Neural cell (in vitro differentiated cells): ENCODE data around the gene PDK2. TPM values are rescaled to one million over a fixed set of nuclear protein-coding genes. Genes with fewer than 3 reads are reported as not detected.

Experiments
- H2AFZ ChIP-seq: fragments of 200-600, 300-800 bp; sonication (generic), shearing (Covaris generic); 2 replicates; pipeline ENCODE4 v1.6.0; 2014; ENCODE audit warnings: low read depth, mild to moderate bottlenecking, antibody characterized with exemption, low read length, moderate library complexity
- H3F3A ChIP-seq: fragments of 200-600 bp; shearing (Covaris generic); 2 replicates; pipeline ENCODE4 v1.6.1; 2016; ENCODE audit warnings: mild to moderate bottlenecking, moderate library complexity, mixed read lengths, antibody characterized with exemption, low read length; ENCODE audit not compliant: insufficient read depth, poor library complexity, severe bottlenecking
- H3K27ac ChIP-seq: fragments of 200-600, 300-800 bp; sonication (generic), shearing (Covaris generic); 2 replicates; pipeline ENCODE4 v1.5.1; 2014; ENCODE audit warnings: mild to moderate bottlenecking, low read length, moderate library complexity
- H3K27me3 ChIP-seq: fragments of 300-800, 200-600 bp; sonication (generic), shearing (Covaris generic); 2 replicates; pipeline ENCODE4 v1.6.0; 2014; ENCODE audit warnings: mild to moderate bottlenecking, low read depth, low read length, moderate library complexity; ENCODE audit not compliant: insufficient read depth
- H3K36me3 ChIP-seq: fragments of 300-800, 200-600 bp; sonication (generic), shearing (Covaris generic); 2 replicates; pipeline ENCODE4 v1.5.1; 2014; ENCODE audit warnings: mild to moderate bottlenecking, antibody characterized with exemption, low read length, moderate library complexity; ENCODE audit not compliant: insufficient read depth
- H3K4me2 ChIP-seq: fragments of 300-800, 200-600 bp; sonication (generic), shearing (Covaris generic); 2 replicates; pipeline ENCODE4 v1.6.0; 2014; ENCODE audit warnings: mild to moderate bottlenecking, low read length
- H3K4me3 ChIP-seq: fragments of 300-800, 200-600 bp; sonication (generic), shearing (Covaris generic); 2 replicates; pipeline ENCODE4 v1.5.1; 2014; ENCODE audit warnings: mild to moderate bottlenecking, low read length, moderate library complexity
- H3K79me2 ChIP-seq: fragments of 200-600 bp; shearing (Covaris generic); replicated peaks from 2 replicates; pipeline ENCODE4 v1.6.0; 2014; ENCODE audit warnings: mild to moderate bottlenecking, low read length, moderate library complexity; ENCODE audit not compliant: insufficient read depth
- H3K9ac ChIP-seq: fragments of 300-800, 200-600 bp; sonication (generic), shearing (Covaris generic); 2 replicates; pipeline ENCODE4 v1.6.1; 2016; ENCODE audit warnings: mild to moderate bottlenecking, low read length, mixed read lengths
- H3K9me2 ChIP-seq: fragments of 200-600 bp; shearing (Covaris generic); 2 replicates; pipeline ENCODE4 v1.6.1; 2016; ENCODE audit warnings: mild to moderate bottlenecking, low read length, mixed read lengths; ENCODE audit not compliant: insufficient read depth
- H3K9me3 ChIP-seq: fragments of 200-600, 300-800 bp; sonication (generic), shearing (Covaris generic); 2 replicates; pipeline ENCODE4 v1.6.1; 2016; ENCODE audit warnings: mild to moderate bottlenecking, mixed run types, low read length, moderate library complexity, mixed read lengths
- H4K20me1 ChIP-seq: fragments of 200-600 bp; shearing (Covaris generic); 2 replicates; pipeline ENCODE4 v1.6.1; 2016; ENCODE audit warnings: mild to moderate bottlenecking, mixed run types; ENCODE audit not compliant: insufficient read depth
- EP300 ChIP-seq: fragments of 450-650 bp; conservative IDR thresholded peaks from 2 replicates; pipeline ENCODE4 v1.6.1; 2014; ENCODE audit warnings: antibody characterized with exemption, mild to moderate bottlenecking, moderate library complexity; ENCODE audit not compliant: poor library complexity, severe bottlenecking
- EZH2 ChIP-seq: fragments of 200-600, 300-800 bp; shearing (Covaris generic), sonication (generic); IDR thresholded peaks from 2 replicates; pipeline ENCODE4 v1.6.1; 2014; ENCODE audit warnings: antibody characterized with exemption, low read length, borderline replicate concordance, mild to moderate bottlenecking; ENCODE audit not compliant: insufficient read depth, poor library complexity, severe bottlenecking
- MXI1 ChIP-seq: fragments of 450-650 bp; conservative IDR thresholded peaks from 2 replicates; pipeline ENCODE4 v1.6.1; 2014; ENCODE audit warnings: antibody characterized with exemption, mild to moderate bottlenecking; ENCODE audit not compliant: poor library complexity, severe bottlenecking
- POLR2AphosphoS5 ChIP-seq: IDR thresholded peaks from 2 replicates; pipeline ENCODE4 v1.6.1; 2012
- RAD21 ChIP-seq: fragments of 450-650 bp; conservative IDR thresholded peaks from 2 replicates; pipeline ENCODE4 v1.6.1; 2014; ENCODE audit warnings: antibody characterized with exemption, mild to moderate bottlenecking, moderate library complexity
- REST ChIP-seq: IDR thresholded peaks from 2 replicates; pipeline ENCODE4 v1.6.1; 2012; ENCODE audit warnings: borderline replicate concordance
- SMC3 ChIP-seq: fragments of 450-650 bp; conservative IDR thresholded peaks from 2 replicates; pipeline ENCODE4 v1.6.1; 2014; ENCODE audit warnings: antibody characterized with exemption, mild to moderate bottlenecking, moderate library complexity; ENCODE audit not compliant: poor library complexity
- TAF1 ChIP-seq: IDR thresholded peaks from 2 replicates; pipeline ENCODE4 v1.6.1; 2012; ENCODE audit warnings: low read depth
- polyA plus RNA-seq: library from polyadenylated mRNA; depleted of rRNA; stranded (reverse); fragments of >200 nt; gene quantifications from 2 replicates; pipeline ENCODE4 v1.2.3, GENCODE V29; 2014
- TF ChIP-seq, protein P1 (sequence below): fragments of 450-650 bp; IDR thresholded peaks from 2 replicates; pipeline ENCODE4 v1.5.1; 2014; ENCODE audit warnings: antibody characterized with exemption, mild to moderate bottlenecking, moderate library complexity; ENCODE audit not compliant: poor library complexity, severe bottlenecking

PDK2 gene
- polyA plus RNA-seq, 1 donor from 2014 or later = 36.2 TPM

DNA sequence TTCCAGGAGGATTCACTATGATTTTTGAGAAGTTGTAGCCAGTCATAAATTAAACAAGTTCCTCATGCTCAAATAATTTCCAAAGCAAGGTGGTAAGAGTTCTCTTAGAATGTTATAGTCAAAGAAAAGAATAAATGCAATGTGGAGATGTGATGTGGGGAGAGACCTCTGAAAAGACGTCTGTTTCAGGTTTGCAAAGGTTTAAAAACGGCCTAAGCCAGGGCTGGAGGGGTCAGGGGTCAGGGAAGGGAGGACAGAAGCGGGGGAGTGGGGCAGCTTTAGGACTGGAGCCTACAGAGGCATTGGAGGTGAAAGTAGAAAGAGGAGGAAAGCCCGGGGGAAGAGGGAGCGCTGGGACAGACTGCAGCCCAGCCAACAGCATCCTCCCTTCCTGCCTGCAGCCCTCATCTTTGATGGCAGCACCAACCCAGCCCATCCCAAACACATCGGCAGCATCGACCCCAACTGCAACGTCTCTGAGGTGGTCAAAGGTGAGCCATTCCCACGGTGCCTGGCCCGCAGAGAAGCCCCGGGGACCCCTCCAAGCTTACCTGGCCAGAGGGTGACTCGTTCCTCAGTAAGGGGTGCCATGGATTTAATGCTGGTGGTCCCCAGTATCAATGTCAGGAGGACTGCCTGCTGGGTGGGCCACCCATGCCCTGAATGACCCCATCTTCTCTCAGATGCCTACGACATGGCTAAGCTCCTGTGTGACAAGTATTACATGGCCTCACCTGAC, 11.4 kb downstream of the PDK2 start:
- Histone ChIP-seq H2AFZ (no peak overlapping the region), H3K36me3 (peaks cover 7% of the 10 kb centered on the region), H3K79me2 (no peaks in the 10 kb centered on the region), H3K9me3 (no peaks in the 10 kb centered on the region), H4K20me1 (no peaks in the 10 kb centered on the region), H3K9ac (no peak overlapping the region), H3K9me2 (no peaks in the 10 kb centered on the region), H3K4me3 (no peak overlapping the region), H3F3A (no peaks in the 10 kb centered on the region), H3K27me3 (no peaks in the 10 kb centered on the region), H3K27ac (no peak overlapping the region), H3K4me2 (no peak overlapping the region)
- TF ChIP-seq EP300 (no peak), SMC3 (no peak), RAD21 (no peak), POLR2AphosphoS5 (peak; percentile 23), MXI1 (no peak)

GRCh38 chr17:50107790-50108414, 12.8 kb downstream of the PDK2 start:
- Histone ChIP-seq H3K4me2 (no peak overlapping the region), H3K36me3 (peaks cover 7% of the 10 kb centered on the region), H3F3A (no peaks in the 10 kb centered on the region), H3K4me3 (no peak overlapping the region), H3K79me2 (no peaks in the 10 kb centered on the region), H3K9me3 (no peaks in the 10 kb centered on the region), H2AFZ (no peak overlapping the region), H3K9me2 (no peaks in the 10 kb centered on the region), H3K27me3 (no peaks in the 10 kb centered on the region), H3K27ac (no peak overlapping the region), H4K20me1 (no peaks in the 10 kb centered on the region), H3K9ac (no peak overlapping the region)
- TF ChIP-seq, protein P1, sequence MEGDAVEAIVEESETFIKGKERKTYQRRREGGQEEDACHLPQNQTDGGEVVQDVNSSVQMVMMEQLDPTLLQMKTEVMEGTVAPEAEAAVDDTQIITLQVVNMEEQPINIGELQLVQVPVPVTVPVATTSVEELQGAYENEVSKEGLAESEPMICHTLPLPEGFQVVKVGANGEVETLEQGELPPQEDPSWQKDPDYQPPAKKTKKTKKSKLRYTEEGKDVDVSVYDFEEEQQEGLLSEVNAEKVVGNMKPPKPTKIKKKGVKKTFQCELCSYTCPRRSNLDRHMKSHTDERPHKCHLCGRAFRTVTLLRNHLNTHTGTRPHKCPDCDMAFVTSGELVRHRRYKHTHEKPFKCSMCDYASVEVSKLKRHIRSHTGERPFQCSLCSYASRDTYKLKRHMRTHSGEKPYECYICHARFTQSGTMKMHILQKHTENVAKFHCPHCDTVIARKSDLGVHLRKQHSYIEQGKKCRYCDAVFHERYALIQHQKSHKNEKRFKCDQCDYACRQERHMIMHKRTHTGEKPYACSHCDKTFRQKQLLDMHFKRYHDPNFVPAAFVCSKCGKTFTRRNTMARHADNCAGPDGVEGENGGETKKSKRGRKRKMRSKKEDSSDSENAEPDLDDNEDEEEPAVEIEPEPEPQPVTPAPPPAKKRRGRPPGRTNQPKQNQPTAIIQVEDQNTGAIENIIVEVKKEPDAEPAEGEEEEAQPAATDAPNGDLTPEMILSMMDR = no peak
- no peak for TF ChIP-seq RAD21
- TF ChIP-seq MXI1 = no peak
- no peak for TF ChIP-seq TAF1
- no peak for TF ChIP-seq EZH2
- no peak for TF ChIP-seq POLR2AphosphoS5
- TF ChIP-seq EP300 = no peak
- no peak for TF ChIP-seq SMC3
- no peak for TF ChIP-seq REST
